ENCODE results near the gene SCGB1D2.

The SCGB1D2 gene

DNA sequence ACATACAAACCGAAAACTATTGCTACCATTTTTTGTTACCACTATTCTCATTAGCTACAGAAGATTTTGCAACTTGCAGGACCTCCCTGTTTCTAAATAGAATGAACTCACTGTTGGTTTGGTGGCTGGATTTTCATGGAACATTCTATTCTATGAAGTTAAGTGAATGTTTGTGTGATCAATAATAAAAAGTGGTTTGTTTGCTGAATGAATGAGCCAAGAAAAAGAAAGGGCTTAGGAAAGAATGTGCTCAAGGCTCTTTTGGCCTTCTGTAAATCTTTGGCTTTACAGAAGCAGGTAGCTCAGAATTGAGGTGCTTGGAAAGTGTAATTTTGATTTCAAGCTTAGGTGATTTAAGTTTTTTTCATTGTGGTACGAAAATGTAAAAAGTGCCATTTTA is 5.9 kb upstream of the SCGB1D2 start:
- Mint-ChIP-seq H3K27me3 (peaks cover 61% of the 10 kb centered on the region), H3K27ac (no peak overlapping the region), H3K4me3 (no peak overlapping the region), H3K36me3 (ENCODE audit: low read depth) (no peaks in the 10 kb centered on the region), H3K4me1 (ENCODE audit: low read depth) (no peaks in the 10 kb centered on the region), H3K9me3 (no peaks in the 10 kb centered on the region)
- DNase-seq = no peak

DNA sequence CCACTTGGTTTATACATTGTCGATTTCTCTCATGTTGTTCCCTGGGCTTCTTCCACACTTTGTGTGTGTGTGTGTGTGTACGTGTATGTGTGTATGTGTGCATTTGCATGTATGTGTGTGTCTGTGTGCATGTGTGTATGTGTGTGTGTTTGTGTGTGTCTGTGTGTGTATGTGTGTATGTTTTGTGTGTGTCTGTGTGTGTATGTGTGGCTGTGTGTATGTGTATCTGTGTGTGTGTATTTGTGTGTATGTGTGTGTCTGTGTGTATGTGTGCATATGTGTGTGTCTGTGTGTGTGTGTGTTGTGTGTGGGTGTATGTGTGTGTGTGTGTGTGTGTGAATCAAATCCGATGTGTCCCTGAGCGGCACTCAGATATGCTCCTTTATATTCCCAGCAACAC is 4.5 kb upstream of the SCGB1D2 start:
- H3K27me3 Mint-ChIP-seq = peaks cover 61% of the 10 kb centered on the region
- no peak overlapping the region for H3K4me3 Mint-ChIP-seq
- H3K4me1 Mint-ChIP-seq (ENCODE audit: low read depth) = no peaks in the 10 kb centered on the region
- no peaks in the 10 kb centered on the region for H3K9me3 Mint-ChIP-seq
- H3K27ac Mint-ChIP-seq = no peak overlapping the region
- H3K36me3 Mint-ChIP-seq (ENCODE audit: low read depth) = no peaks in the 10 kb centered on the region
- no peak for DNase-seq

DNA sequence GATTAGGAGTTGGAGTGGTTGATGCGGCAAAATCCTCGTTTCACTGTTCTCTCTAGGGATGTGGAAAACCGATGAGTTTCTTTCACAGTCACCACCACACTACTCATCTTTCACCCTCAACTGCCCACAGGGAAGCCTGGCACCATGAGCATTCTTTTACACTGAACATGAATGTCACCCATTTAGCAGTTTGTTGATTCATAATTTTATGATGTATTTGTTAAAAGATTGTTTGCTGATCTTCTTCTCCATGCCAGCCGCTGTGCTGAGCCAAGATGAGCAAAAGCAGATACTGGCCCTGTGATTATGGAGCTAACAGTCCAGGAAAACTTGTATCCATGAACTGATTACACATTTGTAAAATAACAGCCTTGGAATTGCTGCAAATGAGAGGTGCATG is 3.9 kb upstream of the SCGB1D2 start:
- H3K4me1 Mint-ChIP-seq (ENCODE audit: low read depth) = no peaks in the 10 kb centered on the region
- peaks cover 57% of the 10 kb centered on the region for H3K27me3 Mint-ChIP-seq
- no peak overlapping the region for H3K27ac Mint-ChIP-seq
- no peak for DNase-seq
- no peaks in the 10 kb centered on the region for H3K36me3 Mint-ChIP-seq (ENCODE audit: low read depth)
- no peak overlapping the region for H3K4me3 Mint-ChIP-seq
- no peaks in the 10 kb centered on the region for H3K9me3 Mint-ChIP-seq

DNA sequence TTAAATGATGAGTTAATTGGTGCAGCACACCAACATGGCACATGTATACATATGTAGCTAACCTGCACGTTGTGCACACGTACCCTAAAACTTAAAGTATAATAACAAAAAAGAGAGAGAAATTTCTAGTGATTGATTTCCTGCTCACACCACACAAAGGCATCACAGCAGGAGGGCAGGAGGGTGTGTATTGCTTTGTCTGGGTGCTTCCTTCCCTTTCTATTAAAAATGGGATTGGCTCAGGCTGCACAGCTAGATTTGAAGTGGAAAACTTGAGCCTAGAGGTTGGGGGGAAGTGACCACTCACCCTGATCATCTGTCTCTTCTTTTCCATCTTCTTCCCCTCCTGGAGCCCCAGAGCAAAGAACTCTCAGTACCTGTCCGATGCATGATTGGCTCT is 944 bp upstream of the SCGB1D2 start:
- Mint-ChIP-seq H3K36me3 (ENCODE audit: low read depth) (no peaks in the 10 kb centered on the region), H3K4me3 (no peak overlapping the region), H3K4me1 (ENCODE audit: low read depth) (no peaks in the 10 kb centered on the region), H3K27ac (no peak overlapping the region), H3K9me3 (no peaks in the 10 kb centered on the region), H3K27me3 (peaks cover 56% of the 10 kb centered on the region)
- no peak for DNase-seq

DNA sequence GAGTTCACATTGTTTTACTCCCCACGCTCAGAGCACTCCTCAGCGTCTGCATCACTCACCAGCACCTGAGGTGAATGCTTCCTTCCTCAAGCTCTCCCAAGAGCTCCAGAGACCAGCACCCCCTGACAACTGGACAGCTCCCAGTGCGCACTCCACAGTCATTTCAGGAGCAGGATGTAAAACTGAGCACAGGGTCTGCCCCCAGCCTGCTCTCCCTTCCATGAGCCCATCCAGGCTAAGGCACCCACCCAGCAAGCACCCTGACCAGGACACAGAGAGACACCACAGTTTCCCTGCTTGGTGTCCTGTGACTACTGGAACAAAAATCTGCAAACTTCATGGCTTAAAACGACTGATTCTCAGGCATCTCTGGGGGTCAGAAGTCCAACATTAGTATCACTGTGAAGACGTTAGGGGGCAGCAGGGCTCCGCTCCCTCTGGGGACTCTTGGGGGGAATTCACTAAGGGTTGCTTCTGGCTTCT is 3.3 kb downstream of the SCGB1D2 start:
- DNase-seq = no peak
- Mint-ChIP-seq H3K27me3 (peaks cover 59% of the 10 kb centered on the region), H3K9me3 (peaks cover 9% of the 10 kb centered on the region)

DNA sequence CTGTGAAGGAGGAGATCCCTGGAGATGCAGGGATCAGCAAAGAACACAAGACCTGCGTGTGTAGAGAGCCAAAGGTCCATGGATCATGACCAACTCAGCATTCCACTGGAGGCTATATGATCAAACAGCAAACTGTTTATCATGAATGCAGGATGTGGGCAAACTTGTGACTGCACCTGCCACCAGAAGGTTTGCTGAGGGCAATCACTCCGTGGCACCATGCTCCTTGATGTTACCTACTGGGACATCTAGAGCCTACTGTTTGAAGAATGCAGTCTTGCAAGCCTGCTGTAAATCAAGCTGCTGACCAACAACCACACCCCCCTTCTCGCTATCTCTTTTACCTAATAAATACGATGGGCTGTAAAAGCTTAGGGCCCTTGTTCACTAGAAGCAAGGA is 9.7 kb downstream of the SCGB1D2 start:
- H3K27me3 Mint-ChIP-seq = peaks cover 50% of the 10 kb centered on the region
- DNase-seq = no peak
- H3K27ac Mint-ChIP-seq = no peak overlapping the region
- H3K36me3 Mint-ChIP-seq (ENCODE audit: low read depth) = peaks cover 5% of the 10 kb centered on the region
- no peak overlapping the region for H3K4me3 Mint-ChIP-seq
- H3K4me1 Mint-ChIP-seq (ENCODE audit: low read depth) = no peaks in the 10 kb centered on the region
- H3K9me3 Mint-ChIP-seq = peaks cover 39% of the 10 kb centered on the region

More for the DNA sequence above, 3.3 kb downstream of the SCGB1D2 start:
- H3K4me3 Mint-ChIP-seq = no peak overlapping the region
- no peaks in the 10 kb centered on the region for H3K36me3 Mint-ChIP-seq (ENCODE audit: low read depth)
- H3K4me1 Mint-ChIP-seq (ENCODE audit: low read depth) = no peaks in the 10 kb centered on the region
- no peak overlapping the region for H3K27ac Mint-ChIP-seq

DNA sequence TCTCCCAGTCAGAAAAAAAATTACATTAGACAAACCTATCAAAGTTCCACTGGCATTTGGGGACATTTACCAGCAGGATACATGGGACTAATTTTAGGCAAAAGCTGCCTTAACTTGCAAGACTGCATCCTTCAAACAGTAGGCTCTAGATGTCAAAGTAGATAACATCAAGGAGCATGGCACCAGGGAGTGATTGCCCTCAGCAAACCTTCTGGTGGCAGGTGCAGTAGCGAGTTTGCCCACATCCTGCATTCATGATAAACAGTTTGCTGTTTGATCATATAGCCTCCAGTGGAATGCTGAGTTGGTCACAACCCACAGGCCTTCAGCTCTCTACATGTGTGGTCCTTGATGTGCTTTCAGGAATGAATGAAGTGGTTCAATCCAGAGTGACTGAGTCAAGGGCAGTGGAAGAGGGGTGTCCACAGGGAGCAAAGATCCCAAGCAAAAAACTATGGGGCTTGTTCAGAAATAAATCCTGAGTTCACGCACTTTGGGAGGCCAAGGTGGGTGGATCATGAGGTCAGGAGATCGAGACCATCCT is 12.0 kb downstream of the SCGB1D2 start:
- Mint-ChIP-seq H3K4me3 (no peak overlapping the region), H3K4me1 (ENCODE audit: low read depth) (no peaks in the 10 kb centered on the region), H3K36me3 (ENCODE audit: low read depth) (peaks cover 5% of the 10 kb centered on the region), H3K27me3 (peaks cover 45% of the 10 kb centered on the region), H3K9me3 (peaks cover 39% of the 10 kb centered on the region), H3K27ac (no peak overlapping the region)
- DNase-seq = no peak

DNA sequence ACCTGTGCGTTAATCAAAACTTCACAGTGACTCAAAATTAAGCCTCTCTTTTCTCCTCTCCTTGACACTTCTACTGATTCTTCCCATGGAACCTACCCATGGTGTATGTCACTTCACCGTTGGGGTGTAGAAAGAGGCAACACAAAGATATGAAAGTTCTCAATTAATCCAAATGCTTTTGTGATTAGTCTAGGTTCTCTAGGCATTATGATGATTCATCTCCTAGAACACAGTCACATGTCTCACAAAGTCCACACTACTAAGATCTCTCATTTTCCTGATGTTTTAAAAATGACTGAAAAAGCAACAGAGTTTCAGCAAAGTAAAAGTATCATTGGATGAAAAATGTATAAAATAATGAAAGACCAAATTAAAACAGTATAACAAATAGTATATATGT is 14.2 kb downstream of the SCGB1D2 start:
- Mint-ChIP-seq H3K4me3 (no peak overlapping the region), H3K4me1 (ENCODE audit: low read depth) (no peaks in the 10 kb centered on the region), H3K27me3 (peaks cover 36% of the 10 kb centered on the region), H3K9me3 (peaks cover 22% of the 10 kb centered on the region), H3K36me3 (ENCODE audit: low read depth) (peaks cover 5% of the 10 kb centered on the region), H3K27ac (no peak overlapping the region)
- no peak for DNase-seq

DNA sequence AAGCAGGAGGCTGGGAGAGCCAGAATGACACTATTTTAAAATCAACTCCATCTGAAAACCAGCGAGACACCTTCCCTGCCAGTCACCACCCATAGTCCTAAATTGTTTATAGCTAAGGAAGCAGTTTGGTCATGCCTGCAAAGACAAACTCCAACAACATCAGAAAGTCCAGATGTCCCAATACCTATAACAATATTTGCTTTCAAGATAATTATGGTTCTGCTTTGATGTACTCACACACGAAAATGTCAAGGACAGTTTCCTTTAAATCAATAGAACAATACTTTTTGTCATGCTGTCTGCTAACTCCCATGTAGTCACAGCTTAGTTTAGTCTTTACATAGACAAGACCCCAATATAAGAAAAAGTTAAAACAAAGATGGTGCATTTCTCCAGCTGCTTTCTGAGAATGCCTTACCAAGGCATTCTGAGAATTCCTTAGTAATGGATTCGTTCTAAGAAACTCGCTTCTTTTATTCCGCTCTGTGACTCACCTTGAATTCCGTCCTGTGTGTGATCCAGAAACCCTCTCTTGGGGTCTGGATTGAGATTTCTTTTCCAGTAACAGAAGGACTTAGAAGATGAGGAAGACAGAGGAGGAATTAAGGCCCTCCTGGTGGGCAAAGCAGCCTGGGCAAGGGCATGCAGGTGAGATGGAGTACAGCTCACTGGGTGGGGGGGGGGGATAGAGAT is 18.4 kb downstream of the SCGB1D2 start:
- peaks cover 38% of the 10 kb centered on the region for H3K27me3 Mint-ChIP-seq
- peaks cover 20% of the 10 kb centered on the region for H3K4me1 Mint-ChIP-seq (ENCODE audit: low read depth)
- H3K9me3 Mint-ChIP-seq = peaks cover 2% of the 10 kb centered on the region
- H3K4me3 Mint-ChIP-seq = no peak overlapping the region
- no peak overlapping the region for H3K27ac Mint-ChIP-seq
- DNase-seq = no peak
- H3K36me3 Mint-ChIP-seq (ENCODE audit: low read depth) = no peaks in the 10 kb centered on the region

DNA sequence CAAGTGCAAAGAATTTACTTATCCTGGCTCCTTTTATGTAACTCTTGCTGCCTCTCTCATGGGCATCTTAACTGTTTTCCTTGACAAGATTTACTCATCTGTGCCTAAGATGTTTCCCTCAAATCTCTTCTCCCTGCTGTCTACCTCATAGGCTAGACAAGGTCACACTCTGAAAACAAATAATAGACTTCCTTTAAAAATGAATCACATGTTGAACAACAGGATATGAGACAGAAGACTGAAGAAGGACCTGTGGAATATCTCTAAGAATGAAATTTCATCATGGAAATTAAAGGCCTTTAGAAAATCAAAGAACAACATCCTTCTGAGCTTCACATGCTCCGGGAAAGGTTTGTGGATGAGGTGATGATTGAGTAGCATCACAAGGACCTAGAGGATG is 22.0 kb downstream of the SCGB1D2 start:
- H3K4me3 Mint-ChIP-seq = no peak overlapping the region
- peaks cover 45% of the 10 kb centered on the region for H3K4me1 Mint-ChIP-seq (ENCODE audit: low read depth)
- no peak overlapping the region for H3K27ac Mint-ChIP-seq
- H3K27me3 Mint-ChIP-seq = peaks cover 33% of the 10 kb centered on the region
- H3K36me3 Mint-ChIP-seq (ENCODE audit: low read depth) = no peaks in the 10 kb centered on the region
- peaks cover 2% of the 10 kb centered on the region for H3K9me3 Mint-ChIP-seq
- no peak for DNase-seq

DNA sequence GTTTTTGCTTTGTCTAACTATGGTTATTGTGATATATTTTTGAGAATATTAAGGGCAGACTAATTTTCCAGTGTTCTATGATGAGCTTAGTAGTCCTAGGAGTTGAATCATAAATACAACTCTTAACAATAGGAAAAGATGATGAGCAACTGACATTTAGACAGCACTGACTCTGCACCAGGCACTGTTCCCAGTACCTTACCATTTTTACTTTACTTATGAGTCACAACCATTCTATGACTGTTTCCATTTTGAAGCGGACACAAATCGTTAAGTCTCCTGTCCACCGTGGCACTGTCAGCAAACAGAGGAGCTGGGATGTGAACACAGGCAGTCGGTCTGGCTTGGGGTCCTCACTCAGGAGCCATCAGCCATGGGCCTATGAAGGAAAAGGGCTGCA is 24.5 kb downstream of the SCGB1D2 start:
- H3K4me3 Mint-ChIP-seq = no peak overlapping the region
- H3K27me3 Mint-ChIP-seq = peaks cover 42% of the 10 kb centered on the region
- peaks cover 44% of the 10 kb centered on the region for H3K4me1 Mint-ChIP-seq (ENCODE audit: low read depth)
- no peak for DNase-seq
- H3K27ac Mint-ChIP-seq = peak overlapping the region; percentile 86
- peaks cover 2% of the 10 kb centered on the region for H3K9me3 Mint-ChIP-seq
- H3K36me3 Mint-ChIP-seq (ENCODE audit: low read depth) = no peaks in the 10 kb centered on the region

DNA sequence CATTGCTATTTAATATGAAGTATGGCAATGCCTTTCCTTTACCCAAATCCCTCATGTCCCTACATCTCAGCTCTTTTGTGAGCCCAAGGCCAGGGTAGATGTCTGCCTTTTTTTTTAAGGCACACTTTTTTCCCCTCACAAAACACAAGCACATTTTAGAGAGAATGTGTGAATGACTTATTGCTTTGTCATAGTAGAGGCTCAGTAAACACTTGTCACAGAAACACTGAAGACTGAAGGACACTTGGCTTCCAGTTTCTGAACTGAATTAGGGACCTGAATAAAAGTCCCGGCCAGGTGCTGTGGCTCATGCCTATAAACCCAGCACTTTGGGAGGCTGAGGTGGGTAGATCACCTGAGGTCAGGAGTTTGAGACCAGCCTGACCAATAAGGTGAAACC is 25.0 kb downstream of the SCGB1D2 start:
- H3K36me3 Mint-ChIP-seq (ENCODE audit: low read depth) = no peaks in the 10 kb centered on the region
- H3K27me3 Mint-ChIP-seq = peaks cover 39% of the 10 kb centered on the region
- H3K9me3 Mint-ChIP-seq = peaks cover 2% of the 10 kb centered on the region
- no peak overlapping the region for H3K4me3 Mint-ChIP-seq
- peak overlapping the region; percentile 86 for H3K27ac Mint-ChIP-seq
- H3K4me1 Mint-ChIP-seq (ENCODE audit: low read depth) = peaks cover 40% of the 10 kb centered on the region
- no peak for DNase-seq

DNA sequence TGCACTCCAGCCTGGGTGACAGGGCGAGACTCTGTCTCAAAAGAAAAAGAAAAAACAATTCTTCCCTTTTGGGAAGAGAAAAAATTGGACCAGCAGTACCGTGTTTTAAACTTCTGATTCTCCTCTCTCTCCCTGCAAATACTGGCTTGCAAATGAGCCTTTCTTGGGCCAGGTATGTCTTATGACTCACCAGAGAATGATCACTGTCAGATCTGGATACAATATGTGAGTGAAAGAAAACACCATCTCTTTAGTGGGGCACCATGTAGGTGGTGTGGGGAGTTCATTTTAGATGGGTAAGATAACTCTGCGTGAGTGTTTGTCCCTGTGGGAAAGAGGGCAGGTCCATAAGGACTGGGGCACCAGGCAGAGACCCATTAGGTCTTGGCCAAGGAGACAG is 25.5 kb downstream of the SCGB1D2 start:
- Mint-ChIP-seq H3K27ac (peak overlapping the region; percentile 86), H3K4me1 (ENCODE audit: low read depth) (peaks cover 40% of the 10 kb centered on the region), H3K36me3 (ENCODE audit: low read depth) (no peaks in the 10 kb centered on the region), H3K9me3 (peaks cover 2% of the 10 kb centered on the region), H3K27me3 (peaks cover 39% of the 10 kb centered on the region), H3K4me3 (no peak overlapping the region)
- no peak for DNase-seq

DNA sequence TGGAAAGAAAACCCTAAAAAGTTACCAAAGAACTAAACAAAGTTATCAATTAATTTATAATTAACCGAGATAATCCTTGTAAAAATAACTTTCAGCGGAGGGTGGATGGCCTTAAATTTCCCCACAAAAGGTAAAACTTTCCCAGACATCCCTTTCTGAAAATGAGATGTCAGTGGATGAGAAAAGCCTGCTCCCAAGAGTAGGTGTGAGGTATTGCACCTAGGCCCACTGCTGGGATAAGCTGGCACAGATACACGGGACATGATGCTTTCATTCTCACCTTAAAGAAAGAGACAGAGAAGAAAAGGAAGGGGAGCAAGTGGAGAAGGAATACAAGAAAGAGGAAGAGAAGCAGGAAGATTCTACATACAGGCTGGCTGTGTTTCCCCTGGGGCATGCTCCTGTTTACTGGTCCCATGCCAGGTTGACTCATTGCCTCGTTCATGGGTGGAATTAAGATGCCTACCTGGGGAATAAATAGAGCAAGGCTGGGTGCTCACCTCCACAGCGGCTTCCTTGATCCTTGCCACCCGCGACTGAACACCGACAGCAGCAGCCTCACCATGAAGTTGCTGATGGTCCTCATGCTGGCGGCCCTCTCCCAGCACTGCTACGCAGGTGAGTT is 27.7 kb downstream of the SCGB1D2 start, which contains the start of gene SCGB2A2:
TSS of gene SCGB2A2 (plus strand) at position 505 of the 625 bp plus-strand sequence. CDS start at position 564, 59 bp downstream.
- Mint-ChIP-seq H3K9me3 (no peaks in the 10 kb centered on the region), H3K4me3 (no peak within 1 kb of the TSS), H3K27me3 (peaks cover 30% of the 10 kb centered on the region), H3K4me1 (ENCODE audit: low read depth) (peaks cover 31% of the 10 kb centered on the region), H3K27ac (no peak within 1 kb of the TSS), H3K36me3 (ENCODE audit: low read depth) (no peaks in the 10 kb centered on the region)
- no peak for DNase-seq

DNA sequence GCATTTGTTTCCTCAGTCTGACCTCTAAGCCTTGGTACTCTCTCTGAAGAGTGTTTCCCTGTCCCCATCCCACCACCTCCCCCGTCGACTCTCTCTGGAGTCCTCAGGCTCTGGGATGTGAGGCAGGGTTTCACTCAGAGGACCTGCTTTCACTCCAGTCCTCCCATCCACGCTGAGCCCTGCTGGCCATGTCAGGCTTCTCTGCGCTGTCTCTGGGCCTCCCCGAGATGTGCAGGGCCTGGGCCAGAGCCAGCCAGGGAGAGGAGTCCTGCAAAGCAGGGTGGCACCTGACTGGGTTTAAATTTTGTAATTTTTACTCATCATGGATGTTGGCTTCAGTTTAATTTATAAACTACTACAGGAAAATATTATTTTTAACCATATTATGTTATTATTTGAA is 31.2 kb downstream of the SCGB1D2 start:
- Mint-ChIP-seq H3K4me3 (no peak overlapping the region), H3K9me3 (no peaks in the 10 kb centered on the region), H3K27me3 (peaks cover 16% of the 10 kb centered on the region), H3K36me3 (ENCODE audit: low read depth) (no peaks in the 10 kb centered on the region), H3K4me1 (ENCODE audit: low read depth) (peaks cover 3% of the 10 kb centered on the region), H3K27ac (no peak overlapping the region)
- DNase-seq = no peak

All from activated T-cell treated with anti-CD3 and anti-CD28 coated beads, Interleukin-2, amount 50 U/mL, for 24 hours (primary cell).